Endodermal cell (in vitro differentiated cells): ENCODE measurements around the gene TRABD2B. TPM values are rescaled to one million over a fixed set of nuclear protein-coding genes. Genes with fewer than 3 reads are reported as not detected.

Source experiments
- DNase-seq: peaks from one replicate; pipeline ENCODE4 v3.0.0-alpha.2; 2017
- H3K27ac ChIP-seq: 2 replicates; pipeline ENCODE4 v1.5.1; 2013; ENCODE audit warnings: mild to moderate bottlenecking, low read depth, low read length, moderate library complexity
- H3K27me3 ChIP-seq: 2 replicates; pipeline ENCODE4 v1.6.1; 2013; ENCODE audit warnings: mild to moderate bottlenecking, low read length, moderate library complexity; ENCODE audit not compliant: insufficient read depth, control insufficient read depth, poor library complexity, severe bottlenecking
- H3K36me3 ChIP-seq: 2 replicates; pipeline ENCODE4 v1.7.0; 2013; ENCODE audit warnings: mild to moderate bottlenecking, low read length, moderate library complexity; ENCODE audit not compliant: control insufficient read depth, insufficient read depth
- H3K4me1 ChIP-seq: one replicate; pipeline ENCODE4 v1.7.0; 2013; ENCODE audit warnings: low read length; ENCODE audit not compliant: control insufficient read depth, insufficient read depth
- H3K4me3 ChIP-seq: 2 replicates; pipeline ENCODE4 v1.5.1; 2013; ENCODE audit warnings: mild to moderate bottlenecking, low read length, moderate library complexity
- H3K9ac ChIP-seq: 2 replicates; pipeline ENCODE4 v1.6.1; 2013; ENCODE audit warnings: mild to moderate bottlenecking, low read length, moderate library complexity; ENCODE audit not compliant: poor library complexity, severe bottlenecking; ENCODE audit errors: extremely low read depth
- H3K9me3 ChIP-seq: 2 replicates; pipeline ENCODE4 v1.6.1; 2013; ENCODE audit warnings: mild to moderate bottlenecking, low read length, moderate library complexity; ENCODE audit not compliant: control insufficient read depth
- H3K27ac Mint-ChIP-seq: 2 replicates; pipeline ENCODE4 v1.8.0; 2020; ENCODE audit warnings: mixed read lengths
- H3K27me3 Mint-ChIP-seq: 2 replicates; pipeline ENCODE4 v1.8.0; 2021; ENCODE audit warnings: mild to moderate bottlenecking, mixed read lengths; ENCODE audit not compliant: insufficient read depth
- H3K36me3 Mint-ChIP-seq: 2 replicates; pipeline ENCODE4 v1.8.0; 2020; ENCODE audit warnings: low read depth, mixed read lengths
- H3K4me1 Mint-ChIP-seq: 2 replicates; pipeline ENCODE4 v1.8.0; 2020; ENCODE audit warnings: mixed read lengths
- H3K4me3 Mint-ChIP-seq: 2 replicates; pipeline ENCODE4 v1.8.0; 2020; ENCODE audit warnings: mild to moderate bottlenecking, moderate library complexity, mixed read lengths
- H3K9me3 Mint-ChIP-seq: 2 replicates; pipeline ENCODE4 v1.8.0; 2020; ENCODE audit warnings: mild to moderate bottlenecking, mixed read lengths
- CTCF ChIP-seq: fragments of 200-600 bp; sonication (generic); conservative IDR thresholded peaks from 2 replicates; pipeline ENCODE4 v1.5.0; 2021; ENCODE audit warnings: antibody characterized with exemption, mild to moderate bottlenecking
- WGBS, 2 experiments: methylation state at CpG; one replicate each; pipeline versions ENCODE4 v1.1.5 to v1.1.7; 2013; ENCODE audit warnings: missing lambda C conversion rate in 2 of 2, mixed read lengths in 1 of 2; ENCODE audit not compliant: insufficient coverage in 1 of 2, insufficient read length in 1 of 2; 5-methylcytosine and 5-hydroxymethylcytosine counted together
- total RNA-seq, 2 donors: library from RNA; stranded (reverse); fragmentation: NEBNext Ultra II Directional in 1 of 2; extraction: Animal tissue kit (Norgen Biotek cat#: 25700) in 1 of 2; gene quantifications; 2 replicates in 1 of 2; 3 replicates in 1 of 2; pipeline ENCODE4 v1.2.1, GENCODE V29; 2021

TRABD2B gene
- total RNA-seq, 2 donors from 2014 or later, result 24.4 to 28.0 TPM

DNA sequence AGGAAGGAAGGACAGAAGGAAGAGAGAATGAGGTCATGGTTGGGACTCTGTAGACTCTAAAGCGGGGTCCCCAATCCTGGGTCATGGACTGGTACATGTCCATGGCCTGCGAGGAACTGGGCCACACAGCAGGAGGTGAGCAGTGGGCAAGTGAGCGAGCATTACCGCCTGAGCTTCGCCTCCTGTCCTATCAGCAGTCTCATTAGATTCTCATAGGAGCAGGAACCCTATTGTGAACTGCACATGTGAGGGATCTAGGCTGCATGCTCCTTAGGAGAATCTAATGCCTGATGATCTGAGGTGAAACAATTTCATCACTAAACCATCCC lies 128.9 kb downstream of the TRABD2B start:
- H3K9me3 ChIP-seq, result peaks cover 9% of the 10 kb centered on the region
- no peak overlapping the region for H3K4me3 ChIP-seq
- H3K27me3 ChIP-seq, result no peaks in the 10 kb centered on the region
- H3K36me3 ChIP-seq, result peaks cover 40% of the 10 kb centered on the region
- H3K9ac ChIP-seq, result no peak overlapping the region
- no peaks in the 10 kb centered on the region for H3K4me1 ChIP-seq
- 93 to 100% methylated on average over 5 of the region's 5 CpGs for WGBS, 2 experiments
- Mint-ChIP-seq H3K4me3 (no peak overlapping the region), H3K27ac (no peak overlapping the region), H3K4me1 (peaks cover 28% of the 10 kb centered on the region), H3K9me3 (peaks cover 6% of the 10 kb centered on the region), H3K27me3 (no peaks in the 10 kb centered on the region), H3K36me3 (peaks cover 26% of the 10 kb centered on the region)
- no peak overlapping the region for H3K27ac ChIP-seq
- DNase-seq, result no peak
- no peak for TF ChIP-seq CTCF

DNA sequence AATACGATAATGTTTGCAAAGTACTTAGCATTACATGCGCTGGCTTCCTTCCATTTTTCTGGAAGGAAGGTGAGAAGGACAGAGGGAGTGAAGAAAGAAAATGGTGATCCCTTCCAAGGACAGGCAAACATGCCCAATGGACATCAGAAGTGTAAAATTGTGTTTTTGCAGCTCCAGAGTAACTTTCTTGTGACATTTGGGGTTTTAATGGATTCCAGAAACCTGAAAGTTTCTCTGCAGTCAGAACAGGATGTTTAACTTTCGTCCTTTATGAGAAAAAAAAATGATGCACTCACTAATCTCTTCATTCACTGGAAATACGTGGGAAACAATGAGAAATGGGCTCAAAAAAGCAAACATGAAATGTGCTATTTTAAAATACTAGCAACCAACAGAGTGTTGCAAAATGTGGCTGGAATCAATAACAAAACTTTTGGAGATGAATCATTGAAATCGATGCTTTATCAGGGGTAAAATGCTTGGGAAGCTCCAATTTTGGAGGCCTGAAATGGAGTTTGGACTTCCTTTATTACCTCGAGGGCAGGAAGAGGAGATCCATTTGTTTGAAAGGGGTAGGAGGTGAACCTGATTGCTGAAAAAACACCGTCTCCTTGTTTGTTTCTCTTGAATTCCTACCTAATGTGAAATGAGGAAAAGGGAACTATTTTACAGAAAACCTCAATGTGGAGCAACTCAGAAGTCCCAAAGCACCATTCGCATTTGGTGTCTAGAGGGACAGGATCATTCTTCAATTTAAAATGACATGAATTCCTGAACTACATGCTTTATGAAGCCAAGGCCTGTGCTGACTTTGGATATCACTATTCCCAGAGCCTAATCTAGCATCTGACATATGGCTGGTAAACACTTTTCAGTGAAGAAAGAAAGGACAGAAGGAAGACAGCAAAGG lies 129.5 kb downstream of the TRABD2B start:
- H3K4me1 ChIP-seq, result no peaks in the 10 kb centered on the region
- H3K27ac ChIP-seq, result no peak overlapping the region
- H3K36me3 ChIP-seq, result peaks cover 37% of the 10 kb centered on the region
- Mint-ChIP-seq H3K27ac (no peak overlapping the region), H3K4me3 (no peak overlapping the region), H3K27me3 (no peaks in the 10 kb centered on the region), H3K4me1 (peaks cover 22% of the 10 kb centered on the region), H3K36me3 (peaks cover 26% of the 10 kb centered on the region), H3K9me3 (peaks cover 6% of the 10 kb centered on the region)
- WGBS, 2 experiments, result 94 to 96% methylated on average over 8 of the region's 8 CpGs
- H3K27me3 ChIP-seq, result no peaks in the 10 kb centered on the region
- DNase-seq, result no peak
- H3K9me3 ChIP-seq, result peaks cover 9% of the 10 kb centered on the region
- H3K9ac ChIP-seq, result no peak overlapping the region
- TF ChIP-seq CTCF, result no peak
- no peak overlapping the region for H3K4me3 ChIP-seq

DNA sequence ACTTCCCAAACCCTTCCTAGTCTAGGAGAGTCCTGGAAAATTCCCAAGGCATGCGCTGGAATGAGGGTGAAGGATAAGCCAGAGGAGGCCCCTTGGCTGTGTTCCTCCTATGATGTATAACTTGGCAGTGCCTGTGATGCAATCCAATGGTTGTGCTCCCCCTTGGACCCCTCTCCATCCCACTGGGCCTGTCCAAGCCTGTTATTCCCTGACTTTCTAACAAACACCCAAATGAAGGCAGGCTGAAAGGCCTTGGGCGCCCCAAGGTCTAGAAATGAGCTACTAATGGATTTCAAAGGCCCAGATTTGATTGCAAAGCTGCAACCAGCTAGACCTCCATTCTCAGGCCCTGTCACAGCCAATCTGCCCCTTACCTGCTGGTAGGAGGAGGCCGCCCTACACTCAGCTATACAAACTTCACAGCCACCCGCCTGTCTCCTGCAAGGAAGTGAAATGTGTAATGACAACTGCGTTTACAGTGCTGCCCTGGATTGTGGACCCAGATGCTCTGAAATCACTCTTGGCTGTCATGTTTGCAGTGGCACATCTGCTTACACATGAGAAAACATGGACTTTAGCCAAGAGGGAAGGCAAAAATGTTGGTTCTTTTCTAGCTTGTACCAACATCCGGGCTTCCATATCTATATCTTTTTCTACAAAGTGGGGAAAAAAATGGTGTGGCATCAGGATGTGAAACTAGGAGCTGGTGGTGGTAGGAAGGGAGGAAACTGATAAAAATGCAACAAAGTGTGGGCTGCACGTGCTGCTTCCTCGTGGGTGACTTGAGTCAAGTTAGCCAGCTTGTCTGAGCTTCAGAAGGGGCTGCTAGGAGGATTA lies 130.4 kb downstream of the TRABD2B start:
- peaks cover 6% of the 10 kb centered on the region for H3K9me3 Mint-ChIP-seq
- Histone ChIP-seq H3K27me3 (no peaks in the 10 kb centered on the region), H3K4me1 (no peaks in the 10 kb centered on the region), H3K9ac (no peak overlapping the region), H3K4me3 (no peak overlapping the region), H3K9me3 (peaks cover 9% of the 10 kb centered on the region), H3K36me3 (peaks cover 37% of the 10 kb centered on the region), H3K27ac (no peak overlapping the region)
- no peak overlapping the region for H3K27ac Mint-ChIP-seq
- TF ChIP-seq CTCF, result no peak
- no peak for DNase-seq
- no peak overlapping the region for H3K4me3 Mint-ChIP-seq
- H3K4me1 Mint-ChIP-seq, result peaks cover 14% of the 10 kb centered on the region
- 86 to 93% methylated on average over 6 to 8 of the region's 8 CpGs for WGBS, 2 experiments
- peaks cover 26% of the 10 kb centered on the region for H3K36me3 Mint-ChIP-seq
- no peaks in the 10 kb centered on the region for H3K27me3 Mint-ChIP-seq
